Astrocyte of the cerebellum (primary cell): ENCODE data around the gene MAML3.

Experiments
- DNase-seq: peaks from one replicate; pipeline ENCODE4 v3.0.0-alpha.2; 2011; ENCODE audit warnings: low read depth
- H3K4me3 ChIP-seq: 2 replicates; pipeline ENCODE4 v1.5.1; 2011; ENCODE audit warnings: mild to moderate bottlenecking, low read depth, low read length, moderate library complexity
- CTCF ChIP-seq: IDR thresholded peaks from 2 replicates; pipeline ENCODE4 v1.5.1; 2012; ENCODE audit warnings: low read length, low read depth, moderate library complexity, mild to moderate bottlenecking; ENCODE audit errors: missing control alignments
- in situ Hi-C: cut with HindIII; loops from 2 replicates; pipeline ENCODE4 v1.10.0; 2017; ENCODE audit warnings: low sequenced_read_pairs

MAML3 gene

GRCh38 chr4:139802488-139802887 is 351.5 kb downstream of the MAML3 start:
- H3K4me3 ChIP-seq, result no peak overlapping the region
- in situ Hi-C loops, result no loop called here
- no peak for TF ChIP-seq CTCF
- DNase-seq, result no peak

DNA sequence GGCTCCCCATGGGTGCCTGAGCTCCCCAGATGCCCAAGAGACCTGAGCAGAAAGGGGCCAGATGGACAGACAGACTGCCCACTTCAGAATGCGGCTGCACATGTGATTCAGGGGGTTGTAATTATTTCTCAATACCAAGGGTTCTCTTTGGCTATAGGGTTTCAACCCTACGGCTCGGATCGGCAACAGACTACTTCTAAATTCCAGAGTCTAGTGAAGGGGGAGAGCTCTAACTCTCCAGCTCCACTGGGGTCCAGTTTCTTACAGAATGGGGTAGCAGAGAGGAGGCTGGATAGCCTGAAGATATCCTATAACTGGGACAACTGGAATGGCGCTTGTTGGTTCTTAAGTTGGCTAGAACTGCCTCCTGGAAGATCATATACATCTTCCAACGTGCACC is 352.1 kb downstream of the MAML3 start:
- no peak overlapping the region for H3K4me3 ChIP-seq
- DNase-seq, result no peak
- in situ Hi-C loops, result no loop called here
- no peak for TF ChIP-seq CTCF

DNA sequence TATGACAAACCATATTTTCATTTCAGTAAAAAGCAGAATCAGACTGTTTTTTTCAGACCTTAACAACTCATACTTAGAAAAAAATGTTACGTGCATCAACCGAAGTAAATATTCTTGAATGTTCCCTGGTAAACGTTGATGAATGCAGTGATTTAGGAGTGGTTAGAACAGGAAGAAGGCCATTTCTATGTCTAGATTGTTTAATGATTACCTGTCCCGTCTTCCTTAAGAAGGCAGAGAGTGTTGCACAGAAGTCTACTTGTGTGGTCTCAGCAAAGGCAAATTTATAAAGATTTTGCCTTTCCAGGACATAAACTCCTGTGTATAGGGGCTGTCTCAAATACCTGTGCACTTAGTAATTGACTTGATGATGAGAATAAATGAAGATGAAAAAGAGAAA is 353.9 kb downstream of the MAML3 start:
- DNase-seq, result no peak
- TF ChIP-seq CTCF, result no peak
- no peak overlapping the region for H3K4me3 ChIP-seq
- in situ Hi-C loops, result no loop called here

DNA sequence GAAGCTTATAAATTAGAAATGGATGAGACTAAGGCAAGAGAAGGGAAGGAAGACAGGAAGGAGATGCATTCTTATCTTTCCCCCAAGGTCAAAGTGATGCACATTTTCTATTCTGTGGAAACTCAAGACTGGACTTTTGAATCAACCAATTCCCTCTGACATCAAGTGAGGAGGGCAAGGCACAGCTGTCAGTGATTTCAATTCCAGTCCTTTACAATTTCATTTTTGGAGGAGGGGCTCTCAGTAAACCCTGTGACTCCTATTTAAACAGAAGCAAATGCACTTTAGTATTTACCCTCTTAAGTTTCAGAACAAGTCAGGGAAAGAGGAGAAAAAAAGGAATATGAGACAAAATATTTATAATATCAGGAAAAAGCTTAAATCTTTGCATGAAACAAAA is 354.4 kb downstream of the MAML3 start:
- in situ Hi-C loops, result loop anchor here (5.0 kb wide), 1 partner anchor 47 kb away; no protein-coding TSS in a partner anchor

DNA sequence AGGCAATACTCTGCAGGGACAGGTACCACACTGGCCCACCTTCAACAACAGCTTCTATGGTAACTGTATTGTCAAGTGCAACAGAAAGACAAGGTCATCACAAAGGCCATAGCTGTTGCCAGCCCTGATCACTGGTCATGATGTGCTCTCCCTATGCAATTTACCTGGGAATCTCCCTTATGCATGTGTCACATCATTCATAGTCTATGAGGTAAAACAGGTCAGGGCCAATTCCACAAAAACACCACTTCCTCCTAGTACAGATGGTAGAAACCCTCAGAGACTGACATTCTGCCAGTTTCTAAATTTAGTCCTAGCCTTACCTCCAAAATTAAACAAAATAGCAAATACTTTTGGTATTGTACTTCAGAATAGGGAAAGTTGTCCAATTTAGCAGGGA is 355.5 kb downstream of the MAML3 start:
- no peak for DNase-seq
- no peak for TF ChIP-seq CTCF
- H3K4me3 ChIP-seq, result no peak overlapping the region
- in situ Hi-C loops, result loop anchor here (5.0 kb wide), 1 partner anchor 46 kb away; no protein-coding TSS in a partner anchor

More for the DNA sequence above, 354.4 kb downstream of the MAML3 start:
- no peak overlapping the region for H3K4me3 ChIP-seq
- no peak for DNase-seq
- no peak for TF ChIP-seq CTCF

- in situ Hi-C loops, result loop anchor here (5.0 kb wide), 1 partner anchor 45 kb away; no protein-coding TSS in a partner anchor
- TF ChIP-seq CTCF, result no peak
These were observed 356.7 kb downstream of the MAML3 start for GRCh38 chr4:139797287-139797686.

More at GRCh38 chr4:139797287-139797686, 356.7 kb downstream of the MAML3 start:
- DNase-seq, result no peak
- H3K4me3 ChIP-seq, result no peak overlapping the region
